GM21737 (cell line): ENCODE data around the gene MYORG.
"Not testable (repeated sequence)": the region's sequence is repeated elsewhere in the genome, so short reads cannot be mapped to it uniquely, and the experiment has no call there.

Experiments used
- ATAC-seq: cut with Tn5 transposase; IDR thresholded peaks from one replicate; pipeline ENCODE4 v1.9.1; 2021; ENCODE audit warnings: mild to moderate bottlenecking, moderate library complexity; ENCODE audit not compliant: unreplicated experiment

The MYORG gene

GRCh38 chr9:34370335-34370969, 6.2 kb downstream of the MYORG start:
- ATAC-seq, result no peak

- ATAC-seq, result no peak
Observed at GRCh38 chr9:34369636-34370035, 7.1 kb downstream of the MYORG start.

DNA sequence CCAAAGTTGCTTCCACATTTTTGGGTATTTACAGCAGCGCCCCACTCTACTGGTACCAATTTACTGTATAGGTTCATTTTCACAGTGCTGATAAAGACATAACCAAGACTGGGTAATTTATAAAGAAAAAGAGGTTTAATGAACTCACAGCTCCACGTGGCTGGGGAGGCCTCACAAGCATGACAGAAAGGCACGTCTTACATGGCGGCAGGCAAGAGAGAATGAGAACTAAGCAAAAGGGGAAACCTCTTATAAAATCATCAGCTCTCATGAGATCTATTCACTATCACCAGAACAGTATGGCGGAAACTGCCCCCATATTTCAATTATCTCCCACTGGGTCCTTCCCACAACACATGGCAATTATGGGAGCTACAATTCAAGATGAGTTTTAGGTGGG, 7.9 kb downstream of the MYORG start:
- not testable (repeated sequence) for ATAC-seq

- ATAC-seq, result not testable (repeated sequence)
Observed at GRCh38 chr9:34367751-34368410, 8.8 kb downstream of the MYORG start.

DNA sequence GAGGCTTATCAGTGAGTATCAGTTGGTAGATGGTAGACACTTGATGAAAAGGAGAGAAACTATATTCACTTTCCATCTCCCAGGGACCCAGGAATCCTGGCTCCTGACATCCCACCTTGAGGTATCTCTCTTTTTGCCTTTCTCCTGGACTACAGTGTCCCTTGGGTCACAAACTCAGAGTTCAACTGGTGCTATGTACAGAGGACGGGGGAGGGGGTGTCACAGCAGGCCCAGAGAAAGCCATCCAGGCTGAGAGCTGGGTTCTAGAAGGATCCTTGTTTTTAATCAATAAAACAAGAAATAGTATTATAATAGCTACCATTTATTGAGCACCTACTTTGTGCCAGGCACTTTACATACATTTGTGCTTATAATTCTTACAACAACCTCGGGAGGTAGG, 10.3 kb downstream of the MYORG start:
- no peak for ATAC-seq

DNA sequence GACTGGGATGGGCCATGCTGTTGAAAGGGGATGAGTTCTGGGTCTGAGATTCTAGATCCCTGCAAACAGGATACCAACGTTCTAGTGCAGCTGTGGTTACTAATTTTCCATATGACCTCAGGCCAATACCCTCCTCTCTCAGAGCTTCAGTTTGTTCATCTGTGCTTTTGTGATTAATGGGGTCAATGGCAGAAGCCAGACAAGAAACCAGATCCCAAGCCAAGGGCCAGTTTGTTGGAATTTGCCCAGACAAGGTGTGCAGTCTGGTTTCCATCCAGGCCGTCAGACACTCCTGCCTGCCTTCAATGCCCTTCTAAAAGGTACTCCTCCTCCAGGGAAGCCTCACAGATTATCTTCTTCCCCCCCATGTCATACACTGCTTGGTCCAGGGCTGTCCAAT, 11.4 kb downstream of the MYORG start:
- no peak for ATAC-seq

DNA sequence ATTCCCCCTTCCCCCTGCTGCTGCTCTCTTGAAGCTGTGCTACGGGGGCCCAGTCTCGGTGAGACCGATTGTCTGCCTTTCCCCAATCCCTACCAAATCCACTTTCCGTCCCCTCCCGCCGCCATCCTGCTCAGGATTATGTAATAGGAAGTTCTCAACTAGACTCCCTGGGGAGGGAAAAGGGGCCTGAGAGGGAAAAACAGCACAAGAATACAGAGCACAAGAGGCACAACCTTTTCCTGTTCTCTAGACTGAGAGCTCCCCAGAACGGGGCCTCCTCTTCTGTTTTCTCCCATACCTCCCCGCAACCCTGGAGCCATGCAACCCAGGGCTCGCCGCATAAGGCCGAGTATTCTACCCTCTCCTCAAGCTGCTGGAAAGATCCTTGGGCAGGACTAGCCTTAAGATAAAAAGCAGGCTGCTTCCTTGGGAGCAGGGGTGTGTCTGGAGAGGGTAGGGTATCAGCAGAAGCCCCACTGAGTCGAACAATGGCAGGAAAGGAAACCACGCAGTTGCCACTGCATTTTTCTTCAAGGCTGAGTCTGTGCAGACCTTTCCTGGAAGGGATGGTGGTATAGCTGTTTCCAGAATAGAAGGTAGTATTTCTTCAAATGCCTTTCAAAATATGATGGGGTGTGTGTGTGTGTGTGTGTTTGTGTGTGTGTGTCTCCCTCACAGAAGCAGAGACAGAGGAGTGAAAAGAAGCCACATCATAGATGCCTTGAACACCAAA, 12.9 kb downstream of the MYORG start:
- no peak for ATAC-seq

- ATAC-seq, result no peak
Observed at GRCh38 chr9:34362614-34363214, 14.0 kb downstream of the MYORG start.

- not testable (repeated sequence) for ATAC-seq
Observed at GRCh38 chr9:34352957-34353356, 23.7 kb downstream of the MYORG start.

DNA sequence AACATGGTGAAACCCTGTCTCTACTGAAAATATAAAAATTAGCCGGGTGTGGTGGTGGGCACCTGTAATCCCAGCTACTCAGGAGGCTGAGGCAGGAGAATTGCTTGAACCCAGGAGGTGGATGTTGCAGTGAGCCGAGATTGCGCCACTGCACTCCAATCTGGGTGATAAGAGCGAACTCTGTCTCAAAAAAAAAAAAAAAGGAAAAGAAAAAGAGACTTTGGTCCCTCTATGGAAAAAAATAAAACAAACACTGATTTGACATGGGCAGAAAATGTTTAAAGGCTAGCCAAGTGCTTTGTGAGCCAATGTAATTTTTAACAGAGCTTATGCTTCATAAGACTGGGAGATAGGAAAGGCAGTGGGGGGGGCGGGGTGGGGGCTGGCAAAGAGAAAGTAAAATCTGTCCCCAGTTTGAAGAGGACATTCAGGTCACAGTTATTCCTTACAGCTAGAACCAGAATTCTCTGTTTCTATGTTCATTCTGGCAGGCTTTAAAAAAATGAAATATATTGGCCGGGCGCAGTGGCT, 24.5 kb downstream of the MYORG start:
- not testable (repeated sequence) for ATAC-seq

DNA sequence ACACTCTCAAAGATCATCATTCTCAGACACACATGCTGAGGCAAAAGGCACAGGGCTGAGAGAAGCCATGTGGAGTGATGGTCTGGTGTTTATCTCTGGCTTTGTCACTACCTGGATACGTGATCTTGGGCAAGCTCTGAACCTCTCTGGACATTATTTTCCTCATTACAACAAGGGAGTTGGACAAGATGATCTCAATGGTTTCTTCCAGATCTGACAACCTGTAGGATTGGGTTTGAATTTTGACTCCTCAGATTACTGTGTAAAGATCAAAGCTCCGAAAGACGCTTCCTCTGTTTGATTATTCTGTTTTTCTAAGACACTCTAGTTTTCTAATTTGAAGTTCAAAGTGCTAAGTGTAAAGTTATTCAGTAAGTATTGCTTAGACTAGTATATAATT, 27.4 kb downstream of the MYORG start:
- ATAC-seq, result no peak

DNA sequence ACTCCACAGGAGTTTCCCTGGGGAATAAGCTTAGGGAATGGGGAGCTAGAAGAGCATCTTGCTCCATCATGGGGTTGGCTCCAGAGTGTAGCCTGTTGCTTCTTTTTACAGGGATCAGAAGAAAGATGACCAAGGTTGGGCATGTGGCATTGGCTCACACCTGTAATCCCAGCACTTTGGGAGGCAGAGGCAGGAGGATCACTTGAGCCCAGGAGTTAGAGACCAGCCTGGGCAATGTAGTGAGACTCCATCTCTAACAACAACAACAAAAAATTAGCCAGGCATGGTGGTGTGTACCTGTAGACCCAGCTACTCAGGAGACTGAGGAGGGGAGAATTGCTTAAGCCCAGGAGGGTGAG, 28.9 kb downstream of the MYORG start:
- ATAC-seq, result no peak

DNA sequence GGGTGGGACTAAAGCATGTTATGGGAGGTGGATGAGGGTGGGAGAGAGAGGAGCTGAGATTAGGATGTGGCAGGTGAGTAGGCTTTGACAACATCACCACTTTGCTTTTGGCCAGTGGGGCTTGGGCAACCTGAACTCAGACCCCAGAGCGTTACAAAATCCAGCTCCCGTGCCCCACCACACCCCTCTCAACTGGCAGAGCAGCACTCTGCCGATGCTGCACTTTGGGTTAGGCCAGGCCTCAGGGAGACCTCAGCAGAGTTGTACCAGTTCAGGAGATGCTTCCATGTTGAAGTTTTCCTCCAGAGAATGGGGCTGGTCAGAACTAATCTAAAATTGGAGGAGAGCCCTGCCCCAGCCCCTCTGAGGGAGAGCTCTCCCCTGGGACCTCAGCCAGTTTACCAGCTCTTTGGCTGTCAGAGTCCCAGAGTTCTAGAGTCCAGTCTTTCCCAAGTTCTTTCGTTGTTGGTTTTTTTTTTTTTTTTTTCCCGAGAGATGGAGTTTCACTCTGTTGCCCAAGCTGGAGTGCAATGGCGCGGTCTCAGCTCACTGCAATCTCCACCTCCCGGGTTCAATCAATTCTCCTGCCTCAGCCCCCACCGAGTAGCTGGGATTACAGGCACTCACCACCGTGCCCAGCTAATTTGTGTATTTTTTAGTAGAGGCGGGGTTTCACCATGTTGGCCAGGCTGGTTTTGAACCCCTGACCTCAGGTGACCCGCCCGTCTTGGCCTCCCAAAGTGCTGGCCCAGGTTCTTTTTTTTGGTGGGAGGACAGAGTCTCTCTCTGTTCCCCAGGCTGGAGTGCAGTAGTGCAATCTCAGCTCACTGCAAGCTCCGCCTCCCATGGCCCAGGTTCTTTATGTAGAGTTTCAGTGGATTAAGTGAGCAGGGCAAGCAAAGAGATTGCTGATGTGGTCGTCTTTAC, 29.6 kb downstream of the MYORG start:
- no peak for ATAC-seq

- ATAC-seq, result no peak
Observed at GRCh38 chr9:34343605-34344004, 33.1 kb downstream of the MYORG start.

DNA sequence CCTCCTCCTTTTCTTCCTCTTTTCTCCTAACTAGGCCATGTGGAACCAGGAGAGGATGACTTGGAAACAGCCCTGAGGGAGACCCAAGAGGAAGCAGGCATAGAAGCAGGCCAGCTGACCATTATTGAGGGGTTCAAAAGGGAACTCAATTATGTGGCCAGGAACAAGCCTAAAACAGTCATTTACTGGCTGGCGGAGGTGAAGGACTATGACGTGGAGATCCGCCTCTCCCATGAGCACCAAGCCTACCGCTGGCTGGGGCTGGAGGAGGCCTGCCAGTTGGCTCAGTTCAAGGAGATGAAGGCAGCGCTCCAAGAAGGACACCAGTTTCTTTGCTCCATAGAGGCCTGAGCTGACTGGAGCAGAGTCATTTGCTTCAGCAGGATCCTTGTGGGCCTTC, 33.6 kb downstream of the MYORG start:
- ATAC-seq, result no peak

DNA sequence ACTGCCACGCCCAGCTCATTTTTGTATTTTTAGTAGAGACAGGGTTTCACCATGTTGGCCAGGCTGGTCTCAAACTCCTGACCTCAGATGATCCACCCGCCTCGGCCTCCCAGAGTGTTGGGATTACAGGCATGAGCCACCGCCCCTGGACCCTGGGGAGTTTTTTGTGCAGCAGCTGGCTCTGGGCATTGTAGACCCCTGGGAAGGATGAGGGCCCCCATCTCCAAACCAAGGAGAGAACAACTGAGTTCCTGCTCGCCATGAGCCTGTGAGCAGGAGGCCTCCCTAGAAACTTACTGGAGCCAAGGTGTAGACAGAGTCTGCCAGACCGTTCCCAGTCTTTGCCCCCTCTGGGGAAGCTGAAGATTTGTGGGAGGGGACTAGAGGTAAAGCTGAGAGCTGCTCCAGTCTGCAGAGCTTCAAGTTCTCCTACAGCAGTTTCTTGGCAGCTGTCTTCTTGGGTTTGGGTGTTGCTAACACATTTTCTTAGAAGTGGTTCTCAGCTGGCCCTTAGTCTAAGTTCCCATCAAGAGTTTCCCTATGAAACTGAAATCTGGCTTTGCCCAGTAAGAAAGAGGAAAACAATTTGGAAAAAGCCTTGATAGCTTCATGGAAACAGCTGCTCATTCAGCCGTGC, 34.9 kb downstream of the MYORG start:
- no peak for ATAC-seq

- ATAC-seq, result no peak
Observed at GRCh38 chr9:34338665-34339385, 37.9 kb downstream of the MYORG start.

- not testable (repeated sequence) for ATAC-seq
Observed at GRCh38 chr9:34338079-34338478, 38.6 kb downstream of the MYORG start.

GRCh38 chr9:34337403-34337802, 39.3 kb downstream of the MYORG start:
- no peak for ATAC-seq
